ENCODE data around the gene FGF16. TPM values are rescaled to one million over a fixed set of nuclear protein-coding genes. Genes with fewer than 3 reads are reported as not detected.

Gene FGF16
- total RNA-seq: not detected in 2 replicates

DNA sequence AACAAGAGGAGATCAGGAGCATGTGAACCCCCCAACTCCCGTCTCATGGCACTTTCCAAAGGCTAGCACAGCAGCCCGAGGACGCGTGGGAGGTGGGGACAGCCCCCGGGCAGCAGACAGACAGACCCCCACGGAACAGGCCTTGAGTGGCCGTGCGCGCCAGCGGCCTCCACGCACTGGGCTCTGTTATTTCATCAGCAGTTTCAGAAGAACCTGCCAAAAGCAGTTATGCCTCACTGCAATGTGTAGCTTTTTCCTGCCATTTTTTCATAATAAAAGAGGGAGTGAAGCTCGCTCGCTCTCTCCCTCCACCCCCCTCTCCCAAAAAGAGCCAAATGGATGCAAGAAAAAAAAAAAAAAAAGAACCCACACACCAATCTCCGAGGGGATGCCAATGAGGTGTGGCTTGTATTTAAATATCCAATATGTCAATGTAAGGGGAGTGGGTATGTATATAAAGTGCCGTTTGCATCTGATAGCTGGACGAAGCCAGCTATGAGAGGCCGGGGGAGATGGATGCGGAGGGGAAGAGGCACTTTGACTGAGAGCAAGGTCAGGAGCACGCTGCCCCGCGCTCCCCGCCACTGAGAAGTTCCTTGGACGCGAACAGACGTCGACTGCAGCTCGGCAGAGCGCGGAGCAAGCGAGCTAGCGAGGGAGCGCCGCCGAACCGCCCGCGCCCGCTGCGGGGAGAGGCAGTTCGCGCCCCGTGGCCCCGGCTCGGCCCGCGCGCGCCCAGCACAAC, at the start of gene FGF16:
Gene FGF16 (plus strand): TSS at position 482 of the 745 bp plus-strand sequence. CDS start 286 bp downstream, outside the sequence.

All from cardiac atrium fibroblast (primary cell).